Omental fat pad (tissue), 4 donors: ENCODE results near the gene PRICKLE2. TPM values are rescaled to one million over a fixed set of nuclear protein-coding genes. Genes with fewer than 3 reads are reported as not detected.

Source experiments
- ATAC-seq: fragments of 150-250 bp; one replicate; pipeline ENCODE4 v1.9.1; 2016; ENCODE audit warnings: mild to moderate bottlenecking, moderate library complexity; ENCODE audit not compliant: low FRiP score
- DNase-seq: peaks from one replicate; pipeline ENCODE4 v3.0.0-alpha.2; 2019; ENCODE audit warnings: low spot score
- CTCF ChIP-seq, 3 donors: fragments of 450-650 bp; IDR thresholded peaks; one replicate each; pipeline ENCODE4 v1.5.1; 2016 to 2017; ENCODE audit warnings: antibody characterized with exemption in 3 of 3, mild to moderate bottlenecking in 3 of 3, moderate library complexity in 2 of 3
- total RNA-seq, 4 donors: library from RNA; depleted of rRNA; stranded (reverse); fragments of >200 nt; gene quantifications; one replicate each; pipeline ENCODE4 v1.1.0, GENCODE V29; 2016

The PRICKLE2 gene
- total RNA-seq, 4 donors from 2014 or later, result 56.1 to 88.4 (median 81.3) TPM

- DNase-seq (no peak), ATAC-seq (no peak)
- no peak for TF ChIP-seq CTCF (IDR thresholded peaks at IDR 0.05)
These were observed 14.6 kb upstream of the PRICKLE2 start for GRCh38 chr3:64239841-64240240.

- peak; percentile 25 for DNase-seq
- TF ChIP-seq CTCF (IDR thresholded peaks at IDR 0.05), result no peak
- ATAC-seq, result peak; percentile 98
These were observed 13.9 kb upstream of the PRICKLE2 start for GRCh38 chr3:64238971-64239667.

GRCh38 chr3:64237083-64237482 lies 11.8 kb upstream of the PRICKLE2 start:
- ATAC-seq (no peak), DNase-seq (no peak)
- TF ChIP-seq CTCF (IDR thresholded peaks at IDR 0.05), result no peak

- TF ChIP-seq CTCF (IDR thresholded peaks at IDR 0.05), result no peak
- DNase-seq, result no peak
- no peak for ATAC-seq
These were observed 10.3 kb upstream of the PRICKLE2 start for GRCh38 chr3:64235605-64236004.

GRCh38 chr3:64234571-64234970 lies 9.3 kb upstream of the PRICKLE2 start:
- no peak for TF ChIP-seq CTCF (IDR thresholded peaks at IDR 0.05)
- DNase-seq (no peak), ATAC-seq (no peak)

- DNase-seq (no peak), ATAC-seq (no peak)
- TF ChIP-seq CTCF (IDR thresholded peaks at IDR 0.05), result no peak
These were observed 7.6 kb upstream of the PRICKLE2 start for GRCh38 chr3:64232821-64233220.

- no peak for TF ChIP-seq CTCF (IDR thresholded peaks at IDR 0.05)
- no peak for DNase-seq
- ATAC-seq, result no peak
These were observed 4.6 kb upstream of the PRICKLE2 start for GRCh38 chr3:64229903-64230302.
